Smooth muscle cell (in vitro differentiated cells): Measurements from ENCODE around the gene MED12L. TPM values are rescaled to one million over a fixed set of nuclear protein-coding genes. Genes with fewer than 3 reads are reported as not detected.

Source experiments
- DNase-seq: peaks from one replicate; lab custom pipeline; 2025; ENCODE audit not compliant: unreplicated experiment; lab: John Stamatoyannopoulos, UW
- H2AFZ ChIP-seq: fragments of 200-600 bp; sonication (generic); 2 replicates; pipeline ENCODE4 v1.6.0; 2016; ENCODE audit warnings: antibody characterized with exemption, low read depth, mild to moderate bottlenecking
- H3F3A ChIP-seq: fragments of 200-600 bp; sonication (generic); 2 replicates; pipeline ENCODE4 v1.6.0; 2017; ENCODE audit warnings: antibody characterized with exemption, low read depth
- H3K27ac ChIP-seq: fragments of 200-600 bp; sonication (generic); 2 replicates; pipeline ENCODE4 v1.5.1; 2016; ENCODE audit warnings: low read depth, mild to moderate bottlenecking
- H3K27me3 ChIP-seq: fragments of 200-600 bp; sonication (generic); 2 replicates; pipeline ENCODE4 v1.6.1; 2016; ENCODE audit warnings: low read depth, mild to moderate bottlenecking
- H3K36me3 ChIP-seq: fragments of 200-600 bp; sonication (generic); 2 replicates; pipeline ENCODE4 v1.5.1; 2016; ENCODE audit warnings: low read depth
- H3K4me1 ChIP-seq: fragments of 200-600 bp; sonication (generic); 2 replicates; pipeline ENCODE4 v1.5.1; 2016; ENCODE audit warnings: low read depth
- H3K4me2 ChIP-seq: fragments of 200-600 bp; sonication (generic); 2 replicates; pipeline ENCODE4 v1.6.0; 2016; ENCODE audit warnings: mild to moderate bottlenecking
- H3K4me3 ChIP-seq: fragments of 200-600 bp; sonication (generic); 2 replicates; pipeline ENCODE4 v1.5.1; 2016; ENCODE audit warnings: mild to moderate bottlenecking
- H3K79me2 ChIP-seq: fragments of 200-600 bp; sonication (generic); 2 replicates; pipeline ENCODE4 v1.6.0; 2016; ENCODE audit warnings: low read depth, mild to moderate bottlenecking
- H3K9ac ChIP-seq: fragments of 200-600 bp; sonication (generic); 2 replicates; pipeline ENCODE4 v1.6.0; 2016; ENCODE audit warnings: low read depth
- H3K9me3 ChIP-seq: fragments of 200-600 bp; sonication (generic); replicated peaks from 2 replicates; pipeline ENCODE4 v1.5.1; 2016; ENCODE audit warnings: low read depth
- H4K20me1 ChIP-seq: fragments of 200-600 bp; sonication (generic); 2 replicates; pipeline ENCODE4 v1.6.0; 2016; ENCODE audit warnings: low read depth
- WGBS: methylation state at CpG from one replicate; pipeline ENCODE4 v1.1.7; 2016; ENCODE audit warnings: low lambda C conversion rate; 5-methylcytosine and 5-hydroxymethylcytosine counted together
- polyA plus RNA-seq: library from polyadenylated mRNA; unstranded; fragments of >200 nt; fragmentation: Nextera tagmentation; extraction: Ambion mirVana; gene quantifications from 2 replicates; pipeline ENCODE4 v1.2.1, GENCODE V29; 2016
- total RNA-seq: library from RNA; depleted of rRNA; stranded (reverse); fragments of >200 nt; gene quantifications from 2 replicates; pipeline ENCODE4 v1.2.3, GENCODE V29; 2014
- TF ChIP-seq, protein P1 (sequence below): fragments of 200-600 bp; sonication (generic); IDR thresholded peaks from 2 replicates; pipeline ENCODE4 v1.5.1; 2017; ENCODE audit warnings: borderline replicate concordance, mild to moderate bottlenecking, antibody characterized with exemption; ENCODE audit not compliant: insufficient read depth, poor library complexity, severe bottlenecking

Gene MED12L
- total and polyA plus RNA-seq, 2 experiments from 2014 or later: 0.26 to 1.5 TPM

DNA sequence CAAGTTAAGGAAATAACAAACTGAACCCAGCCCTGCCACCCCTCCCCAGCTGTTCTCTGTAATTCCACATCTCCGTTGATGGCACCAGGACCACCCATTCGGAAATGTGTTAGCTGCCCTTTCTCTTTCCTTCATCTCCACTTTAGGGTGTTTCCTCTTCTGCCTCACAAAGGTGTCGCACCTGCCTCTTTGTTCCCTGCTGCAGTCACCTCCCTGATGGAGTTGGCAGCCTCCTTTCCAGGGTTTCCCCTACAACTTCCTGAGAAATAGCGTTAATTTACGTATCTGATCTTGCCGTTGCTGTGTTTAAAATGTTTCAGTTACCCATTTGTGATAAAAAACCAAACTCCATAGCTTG lies 60.2 kb downstream of the MED12L start:
- Histone ChIP-seq H3K79me2 (no peaks in the 10 kb centered on the region), H2AFZ (no peak overlapping the region), H3K27me3 (no peaks in the 10 kb centered on the region), H3K4me3 (no peak overlapping the region), H4K20me1 (no peaks in the 10 kb centered on the region), H3F3A (no peaks in the 10 kb centered on the region), H3K9me3 (no peaks in the 10 kb centered on the region), H3K4me2 (no peak overlapping the region), H3K27ac (no peak overlapping the region), H3K4me1 (no peaks in the 10 kb centered on the region), H3K36me3 (no peaks in the 10 kb centered on the region), H3K9ac (no peak overlapping the region)
- DNase-seq: no peak
- TF ChIP-seq, protein P1, sequence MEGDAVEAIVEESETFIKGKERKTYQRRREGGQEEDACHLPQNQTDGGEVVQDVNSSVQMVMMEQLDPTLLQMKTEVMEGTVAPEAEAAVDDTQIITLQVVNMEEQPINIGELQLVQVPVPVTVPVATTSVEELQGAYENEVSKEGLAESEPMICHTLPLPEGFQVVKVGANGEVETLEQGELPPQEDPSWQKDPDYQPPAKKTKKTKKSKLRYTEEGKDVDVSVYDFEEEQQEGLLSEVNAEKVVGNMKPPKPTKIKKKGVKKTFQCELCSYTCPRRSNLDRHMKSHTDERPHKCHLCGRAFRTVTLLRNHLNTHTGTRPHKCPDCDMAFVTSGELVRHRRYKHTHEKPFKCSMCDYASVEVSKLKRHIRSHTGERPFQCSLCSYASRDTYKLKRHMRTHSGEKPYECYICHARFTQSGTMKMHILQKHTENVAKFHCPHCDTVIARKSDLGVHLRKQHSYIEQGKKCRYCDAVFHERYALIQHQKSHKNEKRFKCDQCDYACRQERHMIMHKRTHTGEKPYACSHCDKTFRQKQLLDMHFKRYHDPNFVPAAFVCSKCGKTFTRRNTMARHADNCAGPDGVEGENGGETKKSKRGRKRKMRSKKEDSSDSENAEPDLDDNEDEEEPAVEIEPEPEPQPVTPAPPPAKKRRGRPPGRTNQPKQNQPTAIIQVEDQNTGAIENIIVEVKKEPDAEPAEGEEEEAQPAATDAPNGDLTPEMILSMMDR: no peak
- WGBS: 31% methylated on average over 6 of the region's 6 CpGs

DNA sequence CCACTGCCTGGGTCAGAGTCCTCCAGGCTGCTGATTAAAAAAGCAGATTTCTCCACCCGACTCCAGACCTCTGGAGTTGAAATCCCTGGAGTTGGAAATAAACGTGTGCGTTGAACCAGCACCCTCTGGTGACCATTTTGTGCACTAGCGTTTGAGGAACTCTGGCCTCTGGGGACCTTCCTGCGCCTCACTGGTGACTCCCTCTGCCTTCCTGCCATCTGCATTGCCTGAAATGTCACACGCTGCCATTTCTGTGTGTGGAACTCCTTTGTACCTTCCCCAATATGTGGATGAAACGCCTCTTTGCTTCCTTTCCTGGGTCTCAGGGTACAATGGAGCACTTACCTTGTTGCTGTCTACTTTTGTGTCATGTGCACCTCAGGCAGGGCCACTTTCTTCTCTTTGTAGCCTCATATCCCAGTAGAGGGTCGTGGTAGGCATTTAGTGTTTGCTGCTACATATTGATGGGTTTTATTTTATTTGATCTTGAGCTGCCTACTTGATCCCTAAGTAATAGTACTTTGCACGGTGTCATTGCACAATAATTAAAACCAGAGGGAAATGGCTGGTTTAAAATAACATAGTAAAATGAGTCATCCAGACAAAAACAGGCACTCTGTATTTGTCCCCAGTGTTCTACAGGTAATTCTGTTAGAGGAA lies 60.7 kb downstream of the MED12L start:
- H4K20me1 ChIP-seq: no peaks in the 10 kb centered on the region
- H3K9me3 ChIP-seq: no peaks in the 10 kb centered on the region
- WGBS: 8% methylated on average over 9 of the region's 9 CpGs
- TF ChIP-seq, protein P1: peak; percentile 83
- H3K36me3 ChIP-seq: no peaks in the 10 kb centered on the region
- H3K4me1 ChIP-seq: no peaks in the 10 kb centered on the region
- no peaks in the 10 kb centered on the region for H3F3A ChIP-seq
- peak overlapping the region; percentile 58 for H3K4me2 ChIP-seq
- no peaks in the 10 kb centered on the region for H3K79me2 ChIP-seq
- H3K27me3 ChIP-seq: no peaks in the 10 kb centered on the region
- no peak overlapping the region for H3K9ac ChIP-seq
- peak; percentile 24 for DNase-seq
- no peak overlapping the region for H2AFZ ChIP-seq
- peak overlapping the region; percentile 2 for H3K27ac ChIP-seq
- no peak overlapping the region for H3K4me3 ChIP-seq

DNA sequence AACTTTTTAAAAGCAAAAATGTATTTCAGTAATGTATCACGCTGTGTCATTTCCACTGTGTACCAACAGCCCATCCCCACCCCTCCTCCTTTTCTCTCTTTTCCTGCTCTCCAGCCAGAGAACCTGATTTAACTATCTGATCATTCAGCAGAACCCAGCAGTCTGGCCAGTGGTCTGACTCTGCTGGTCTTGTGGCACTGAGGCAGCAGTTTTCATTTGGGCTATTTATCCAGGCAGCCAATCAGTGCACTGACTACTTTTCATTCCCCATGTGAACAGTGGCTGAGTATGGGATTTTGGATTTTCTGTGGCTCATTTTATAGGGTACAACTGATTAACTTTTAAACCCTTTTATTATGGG lies 61.2 kb downstream of the MED12L start:
- WGBS: 42% methylated on average over 1 of the region's 1 CpG
- no peaks in the 10 kb centered on the region for H3K9me3 ChIP-seq

More for the DNA sequence above, 61.2 kb downstream of the MED12L start:
- no peak overlapping the region for H2AFZ ChIP-seq
- peak overlapping the region; percentile 2 for H3K27ac ChIP-seq
- no peaks in the 10 kb centered on the region for H4K20me1 ChIP-seq
- H3K36me3 ChIP-seq: no peaks in the 10 kb centered on the region
- H3K79me2 ChIP-seq: no peaks in the 10 kb centered on the region
- H3K9ac ChIP-seq: no peak overlapping the region
- TF ChIP-seq, protein P1: no peak
- no peak for DNase-seq
- H3K27me3 ChIP-seq: no peaks in the 10 kb centered on the region
- no peak overlapping the region for H3K4me3 ChIP-seq
- no peaks in the 10 kb centered on the region for H3F3A ChIP-seq
- H3K4me1 ChIP-seq: no peaks in the 10 kb centered on the region
- peak overlapping the region; percentile 58 for H3K4me2 ChIP-seq
